Activated CD8-positive, alpha-beta T cell treated with anti-CD3 and anti-CD28 coated beads, Interleukin-2, amount 10 ng/mL, durations not matched to agents 7 days and 5 days (primary cell): ENCODE results near the gene GFRAL. TPM values are rescaled to one million over a fixed set of nuclear protein-coding genes. Genes with fewer than 3 reads are reported as not detected.

Experiments used
- ATAC-seq: fragments of 150-1000 bp; cut with Tn5 transposase; one replicate; pipeline ENCODE4 v1.10.0; 2021; ENCODE audit warnings: moderate library complexity
- CTCF ChIA-PET: fragments of 350-600 bp; sonication (Branson Sonifier 250); formaldehyde crosslinking; loops from one replicate; lab custom pipeline; 2021; ENCODE audit warnings: antibody characterized with exemption; lab: Charles Lee
- POLR2A ChIA-PET: fragments of 350-600 bp; sonication (Branson Sonifier 250); formaldehyde crosslinking; loops from one replicate; lab custom pipeline; 2021; ENCODE audit warnings: antibody characterized with exemption; lab: Charles Lee
- DNase-seq: peaks from one replicate; pipeline ENCODE4 v3.0.0-alpha.2; 2020
- H3K27ac Mint-ChIP-seq: one replicate; pipeline ENCODE4 v1.8.0; 2021; ENCODE audit warnings: mild to moderate bottlenecking, mixed read lengths
- H3K27me3 Mint-ChIP-seq: one replicate; pipeline ENCODE4 v1.8.0; 2021; ENCODE audit warnings: low read depth, mixed read lengths
- H3K36me3 Mint-ChIP-seq: one replicate; pipeline ENCODE4 v1.8.0; 2021; ENCODE audit warnings: low read depth, mixed read lengths
- H3K4me1 Mint-ChIP-seq: one replicate; pipeline ENCODE4 v1.8.0; 2021; ENCODE audit warnings: low read depth, mixed read lengths
- H3K4me3 Mint-ChIP-seq: one replicate; pipeline ENCODE4 v1.8.0; 2021; ENCODE audit warnings: mild to moderate bottlenecking, mixed read lengths
- H3K9me3 Mint-ChIP-seq: one replicate; pipeline ENCODE4 v1.8.0; 2022; ENCODE audit warnings: mixed read lengths; ENCODE audit not compliant: insufficient read depth
- total RNA-seq, 2 experiments: library from RNA; stranded (reverse); gene quantifications; one replicate each; pipeline ENCODE4 v1.2.3, GENCODE V29; 2021

The GFRAL gene
- total RNA-seq, 2 experiments from 2014 or later, result not detected

DNA sequence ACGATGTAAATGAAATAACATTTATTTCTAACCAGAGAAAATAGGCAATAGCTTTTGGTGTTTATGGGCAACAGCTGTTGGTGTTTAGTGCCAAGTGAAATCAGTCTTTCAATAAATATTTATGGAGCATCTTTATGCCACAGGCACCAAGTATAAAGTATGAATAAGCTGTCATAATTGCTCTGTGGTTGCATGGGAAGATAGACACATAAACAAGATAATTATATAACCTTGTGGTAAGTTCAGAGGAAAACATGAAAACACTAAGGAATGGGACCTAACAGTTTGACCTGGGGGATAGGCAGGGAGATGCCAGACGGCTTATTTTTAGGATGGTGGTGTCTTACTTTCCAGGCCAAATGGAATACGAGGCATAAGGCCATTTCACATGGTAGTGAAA, 110.9 kb downstream of the GFRAL start:
- ATAC-seq (no peak), DNase-seq (no peak)
- no peaks in the 10 kb centered on the region for H3K9me3 Mint-ChIP-seq
- H3K27ac Mint-ChIP-seq, result no peak overlapping the region
- CTCF ChIA-PET, result no interaction called here
- no peaks in the 10 kb centered on the region for H3K4me1 Mint-ChIP-seq
- POLR2A ChIA-PET, result no interaction called here
- no peaks in the 10 kb centered on the region for H3K27me3 Mint-ChIP-seq
- H3K4me3 Mint-ChIP-seq, result no peak overlapping the region
- H3K36me3 Mint-ChIP-seq, result no peaks in the 10 kb centered on the region

DNA sequence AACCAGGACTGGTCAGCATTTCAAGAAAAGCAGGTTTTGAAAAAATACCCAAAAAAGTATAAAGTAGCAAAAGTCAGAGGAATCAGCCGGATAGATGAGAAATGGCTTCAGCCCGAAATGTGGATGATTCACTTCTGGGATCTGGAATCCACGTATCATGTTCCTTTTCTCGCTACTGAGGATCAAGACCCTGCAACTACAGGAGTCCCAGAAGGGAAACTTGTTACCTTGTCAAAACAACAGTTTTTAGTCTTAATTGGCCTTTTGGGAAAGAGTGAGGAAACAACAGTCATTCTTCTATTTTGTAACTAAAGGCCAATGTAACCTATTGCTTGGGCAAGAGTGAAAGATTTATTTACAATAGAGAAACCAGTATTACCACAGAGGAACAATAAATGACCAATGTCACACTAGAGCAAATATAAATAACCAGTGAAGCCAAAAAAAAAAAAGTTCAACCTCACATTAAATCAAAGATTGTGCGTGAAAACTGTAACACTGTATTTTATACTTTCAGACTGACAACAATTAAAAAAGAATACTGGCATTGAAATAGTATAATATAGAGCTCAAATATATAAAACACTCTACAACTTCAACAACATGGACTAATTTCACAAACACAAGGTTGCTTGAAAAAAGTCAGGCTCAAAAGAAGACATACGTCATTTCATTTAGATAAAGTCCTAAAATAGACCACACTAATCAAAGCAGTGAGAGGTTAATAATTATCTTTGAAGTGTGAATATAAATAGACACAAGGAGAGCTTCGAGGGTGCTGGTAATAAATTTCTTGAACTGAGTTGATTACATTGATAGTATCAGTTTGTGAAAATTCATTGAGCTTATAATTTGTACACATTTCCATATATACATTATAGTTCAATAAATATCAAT, 116.2 kb downstream of the GFRAL start:
- H3K27me3 Mint-ChIP-seq, result no peaks in the 10 kb centered on the region
- no peak overlapping the region for H3K4me3 Mint-ChIP-seq
- H3K4me1 Mint-ChIP-seq, result no peaks in the 10 kb centered on the region
- ChIA-PET CTCF (interaction anchor here (0.9 kb wide), 1 partner anchor 167 kb away, joined by 3 read pairs; no protein-coding TSS in a partner anchor), POLR2A (no interaction called here)
- DNase-seq (no peak), ATAC-seq (no peak)
- H3K27ac Mint-ChIP-seq, result no peak overlapping the region
- no peaks in the 10 kb centered on the region for H3K36me3 Mint-ChIP-seq
- H3K9me3 Mint-ChIP-seq, result no peaks in the 10 kb centered on the region

GRCh38 chr6:55445648-55446204, 118.5 kb downstream of the GFRAL start:
- Mint-ChIP-seq H3K4me1 (no peaks in the 10 kb centered on the region), H3K9me3 (no peaks in the 10 kb centered on the region), H3K27ac (no peak overlapping the region), H3K27me3 (no peaks in the 10 kb centered on the region), H3K36me3 (no peaks in the 10 kb centered on the region), H3K4me3 (no peak overlapping the region)
- ATAC-seq (no peak), DNase-seq (no peak)
- ChIA-PET CTCF (interaction anchor here (0.9 kb wide), 1 partner anchor 847 kb away, joined by 3 read pairs; no protein-coding TSS in a partner anchor), POLR2A (no interaction called here)

GRCh38 chr6:55447891-55448290, 120.6 kb downstream of the GFRAL start:
- ATAC-seq (no peak), DNase-seq (no peak)
- H3K27me3 Mint-ChIP-seq, result no peaks in the 10 kb centered on the region
- POLR2A ChIA-PET, result no interaction called here
- H3K27ac Mint-ChIP-seq, result no peak overlapping the region
- no peaks in the 10 kb centered on the region for H3K4me1 Mint-ChIP-seq
- no peaks in the 10 kb centered on the region for H3K36me3 Mint-ChIP-seq
- CTCF ChIA-PET, result no interaction called here
- no peaks in the 10 kb centered on the region for H3K9me3 Mint-ChIP-seq
- H3K4me3 Mint-ChIP-seq, result no peak overlapping the region

- ATAC-seq (no peak), DNase-seq (no peak)
- ChIA-PET CTCF (no interaction called here), POLR2A (no interaction called here)
- Mint-ChIP-seq H3K4me3 (no peak overlapping the region), H3K9me3 (no peaks in the 10 kb centered on the region), H3K4me1 (no peaks in the 10 kb centered on the region), H3K27ac (no peak overlapping the region), H3K27me3 (no peaks in the 10 kb centered on the region), H3K36me3 (no peaks in the 10 kb centered on the region)
Observed at GRCh38 chr6:55448451-55448850, 121.2 kb downstream of the GFRAL start.

- ATAC-seq, result no peak
- Mint-ChIP-seq H3K4me1 (no peaks in the 10 kb centered on the region), H3K9me3 (no peaks in the 10 kb centered on the region), H3K27ac (no peak overlapping the region), H3K36me3 (no peaks in the 10 kb centered on the region), H3K4me3 (no peak overlapping the region), H3K27me3 (no peaks in the 10 kb centered on the region)
- no peak for DNase-seq
- CTCF ChIA-PET, result no interaction called here
- POLR2A ChIA-PET, result no interaction called here
Observed at GRCh38 chr6:55449225-55449624, 122.0 kb downstream of the GFRAL start.

DNA sequence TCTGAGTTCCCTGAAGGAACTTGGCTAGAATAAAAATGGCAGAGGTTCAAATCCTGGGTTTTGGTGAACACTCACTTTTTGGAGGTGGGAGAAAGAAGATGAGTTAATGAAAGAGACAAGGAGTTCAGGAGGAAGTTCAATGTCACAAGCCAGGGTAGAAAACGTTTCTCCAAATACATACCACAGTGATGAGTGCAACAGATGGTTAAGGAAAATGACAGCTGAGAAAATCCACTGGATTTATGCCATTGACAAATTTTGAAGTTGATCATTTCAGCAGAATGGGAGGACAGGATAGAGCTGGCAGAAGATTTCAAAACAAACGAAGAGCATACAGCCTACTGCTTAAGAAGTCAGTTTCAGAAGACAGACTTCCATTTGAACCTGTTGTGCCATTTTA, 122.7 kb downstream of the GFRAL start:
- DNase-seq (no peak), ATAC-seq (no peak)
- Mint-ChIP-seq H3K27me3 (no peaks in the 10 kb centered on the region), H3K27ac (no peak overlapping the region), H3K4me1 (no peaks in the 10 kb centered on the region), H3K36me3 (no peaks in the 10 kb centered on the region), H3K4me3 (no peak overlapping the region), H3K9me3 (no peaks in the 10 kb centered on the region)
- ChIA-PET CTCF (no interaction called here), POLR2A (no interaction called here)

Other genes starting within 250 kb of the GFRAL start
- not detected for gene HCRTR2, start 153.0 kb upstream of the GFRAL start, total RNA-seq